GM23248 (cell line): ENCODE measurements around the gene ZFTA. TPM values are rescaled to one million over a fixed set of nuclear protein-coding genes. Genes with fewer than 3 reads are reported as not detected.

Experiments
- DNase-seq: peaks from one replicate; pipeline ENCODE4 v3.0.0-alpha.2; 2015
- H2AFZ ChIP-seq: fragments of 200-600 bp; sonication (generic); 2 replicates; pipeline ENCODE4 v1.6.1; 2016; ENCODE audit warnings: antibody characterized with exemption
- H3F3A ChIP-seq: fragments of 200-600 bp; sonication (generic); 2 replicates; pipeline ENCODE4 v1.6.1; 2016; ENCODE audit warnings: mild to moderate bottlenecking, antibody characterized with exemption, mixed run types; ENCODE audit not compliant: insufficient read depth
- H3K27ac ChIP-seq: fragments of 200-600 bp; sonication (generic); 2 replicates; pipeline ENCODE4 v1.5.1; 2016; ENCODE audit warnings: mild to moderate bottlenecking
- H3K27me3 ChIP-seq: fragments of 200-600 bp; sonication (generic); replicated peaks from 2 replicates; pipeline ENCODE4 v1.6.1; 2016; ENCODE audit warnings: mild to moderate bottlenecking; ENCODE audit not compliant: insufficient read depth
- H3K36me3 ChIP-seq: fragments of 200-600 bp; sonication (generic); 2 replicates; pipeline ENCODE4 v1.6.1; 2016; ENCODE audit warnings: low read depth, mild to moderate bottlenecking
- H3K4me1 ChIP-seq: fragments of 200-600 bp; sonication (generic); 2 replicates; pipeline ENCODE4 v1.6.1; 2016; ENCODE audit warnings: mild to moderate bottlenecking; ENCODE audit not compliant: insufficient read depth
- H3K4me2 ChIP-seq: fragments of 200-600 bp; sonication (generic); one replicate; pipeline ENCODE4 v1.6.1; 2016; ENCODE audit warnings: mild to moderate bottlenecking; ENCODE audit not compliant: unreplicated experiment
- H3K4me3 ChIP-seq: fragments of 200-600 bp; sonication (generic); 2 replicates; pipeline ENCODE4 v1.5.1; 2016; ENCODE audit warnings: mild to moderate bottlenecking
- H3K79me2 ChIP-seq: fragments of 200-600 bp; sonication (generic); 2 replicates; pipeline ENCODE4 v1.6.1; 2016; ENCODE audit warnings: mild to moderate bottlenecking; ENCODE audit not compliant: insufficient read depth
- H3K9ac ChIP-seq: fragments of 200-600 bp; sonication (generic); 2 replicates; pipeline ENCODE4 v1.6.1; 2016; ENCODE audit warnings: mild to moderate bottlenecking
- H3K9me2 ChIP-seq: fragments of 200-600 bp; sonication (generic); 2 replicates; pipeline ENCODE4 v1.6.1; 2016; ENCODE audit warnings: mixed run types, mild to moderate bottlenecking, moderate library complexity; ENCODE audit not compliant: insufficient read depth
- H3K9me3 ChIP-seq: fragments of 200-600 bp; sonication (generic); one replicate; pipeline ENCODE4 v1.6.1; 2017; ENCODE audit warnings: low read depth
- H4K20me1 ChIP-seq: fragments of 200-600 bp; sonication (generic); 2 replicates; pipeline ENCODE4 v1.6.0; 2016; ENCODE audit not compliant: insufficient read depth
- EZH2 ChIP-seq: fragments of 200-600 bp; sonication (generic); IDR thresholded peaks from 2 replicates; pipeline ENCODE4 v1.6.1; 2018; ENCODE audit warnings: antibody characterized with exemption, mild to moderate bottlenecking; ENCODE audit not compliant: insufficient read depth, poor library complexity, severe bottlenecking
- EZH2phosphoT487 ChIP-seq: fragments of 200-600 bp; sonication (generic); IDR thresholded peaks from 2 replicates; pipeline ENCODE4 v1.6.1; 2018; ENCODE audit warnings: antibody characterized with exemption, moderate library complexity, mild to moderate bottlenecking, low read depth; ENCODE audit not compliant: insufficient read depth
- WGBS, 2 experiments: methylation state at CpG; one replicate each; pipeline ENCODE4 v1.1.6; 2015 to 2017; ENCODE audit warnings: low lambda C conversion rate in 2 of 2, low coverage in 1 of 2; ENCODE audit errors: missing lambda C conversion rate in 2 of 2; 5-methylcytosine and 5-hydroxymethylcytosine counted together
- in situ Hi-C: fragments of 300-500 bp; cut with MboI; formaldehyde crosslinking; loops from 2 replicates; pipeline ENCODE4 v1.15.0; 2020
- polyA plus RNA-seq: library from polyadenylated mRNA; unstranded; fragments of >200 nt; fragmentation: Nextera tagmentation; extraction: Ambion mirVana; gene quantifications from 2 replicates; pipeline ENCODE4 v1.2.1, GENCODE V29; 2016
- total RNA-seq: library from RNA; depleted of rRNA; stranded (reverse); fragments of >200 nt; shearing (Covaris generic); gene quantifications from 2 replicates; pipeline ENCODE4 v1.2.3, GENCODE V29; 2014

The ZFTA gene
- total and polyA plus RNA-seq, 2 experiments from 2014 or later: 0.96 to 23.0 TPM

DNA sequence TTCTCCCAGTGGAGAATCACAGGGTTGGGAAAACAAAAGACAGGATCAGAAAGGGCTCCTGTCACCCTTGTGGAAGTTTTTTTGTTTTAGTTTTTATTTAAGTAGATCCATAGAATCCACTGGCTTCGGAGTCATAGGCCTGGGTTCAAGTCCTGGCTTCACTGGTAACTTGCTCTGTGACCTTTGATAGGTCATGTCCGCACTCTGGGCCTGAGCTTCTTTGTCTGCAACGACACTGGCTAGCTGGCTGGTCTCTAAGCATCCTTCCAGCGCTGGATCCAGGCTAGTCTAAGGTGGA lies 1.4 kb downstream of the ZFTA start:
- Histone ChIP-seq H3K9ac (peak overlapping the region; percentile 83), H3K4me2 (peak overlapping the region; percentile 83), H3K36me3 (no peaks in the 10 kb centered on the region), H3K27ac (peak overlapping the region; percentile 42), H3K4me1 (peaks cover 5% of the 10 kb centered on the region; the same call in 1 of the 2 replicates), H3K79me2 (peaks cover 24% of the 10 kb centered on the region), H3K27me3 (no peaks in the 10 kb centered on the region), H3K9me2 (no peaks in the 10 kb centered on the region), H3K4me3 (peak overlapping the region; percentile 92), H2AFZ (peak overlapping the region; percentile 84), H3K9me3 (no peaks in the 10 kb centered on the region), H3F3A (peaks cover 15% of the 10 kb centered on the region), H4K20me1 (no peaks in the 10 kb centered on the region)
- DNase-seq: no peak
- in situ Hi-C loops: no loop called here
- WGBS, 2 experiments: 23 to 25% methylated on average over 4 of the region's 4 CpGs
- no peak for TF ChIP-seq EZH2phosphoT487
- no peak for TF ChIP-seq EZH2

DNA sequence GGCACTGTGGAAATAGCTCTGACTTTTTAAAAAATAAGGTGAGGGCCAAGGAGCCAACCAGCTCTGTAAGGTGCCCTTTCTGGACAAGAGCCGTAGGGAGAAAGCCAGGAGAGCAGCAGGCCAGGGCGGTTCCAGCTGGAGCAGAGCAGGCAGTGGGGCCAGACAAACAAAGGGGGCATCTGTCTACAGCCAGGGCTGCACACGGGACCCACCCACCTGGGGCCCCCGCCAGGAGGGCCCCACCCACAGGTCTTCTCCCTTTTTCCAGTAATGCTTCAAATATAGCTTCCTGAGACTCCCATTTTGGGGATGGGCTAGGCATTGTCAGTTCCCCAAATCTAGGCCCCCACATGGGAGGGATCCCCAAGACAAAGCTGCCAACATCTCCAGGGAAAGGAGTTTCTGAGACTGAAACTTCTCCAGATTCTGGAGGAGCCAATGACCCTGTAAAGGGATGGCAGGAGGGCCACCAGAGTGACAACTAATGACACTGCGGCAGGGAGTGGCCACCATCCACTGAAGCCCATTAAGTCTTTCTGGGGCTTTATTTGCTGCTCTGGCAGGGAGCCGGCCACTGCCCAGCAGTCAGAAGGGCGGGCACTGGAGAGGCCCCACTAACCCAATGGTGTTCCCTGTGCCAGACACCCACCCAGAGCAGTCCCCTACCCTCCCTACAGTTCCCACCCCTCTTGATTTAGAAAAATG lies 1.9 kb downstream of the ZFTA start:
- peak; percentile 17 for DNase-seq
- Histone ChIP-seq H3K9ac (peak overlapping the region; percentile 83), H4K20me1 (no peaks in the 10 kb centered on the region), H3K4me2 (peak overlapping the region; percentile 83), H3K36me3 (no peaks in the 10 kb centered on the region), H2AFZ (no peak overlapping the region), H3K9me2 (no peaks in the 10 kb centered on the region), H3K27me3 (no peaks in the 10 kb centered on the region), H3K4me3 (peak overlapping the region; percentile 92), H3K27ac (no peak overlapping the region), H3K4me1 (0 out of 2 replicates have a peak, but pooled peaks cover 3% of the 10 kb centered on the region), H3F3A (peaks cover 14% of the 10 kb centered on the region), H3K9me3 (no peaks in the 10 kb centered on the region), H3K79me2 (peaks cover 24% of the 10 kb centered on the region)
- TF ChIP-seq EZH2 (no peak), EZH2phosphoT487 (no peak)
- WGBS, 2 experiments: 51 to 53% methylated on average over 7 of the region's 7 CpGs
- in situ Hi-C loops: no loop called here

DNA sequence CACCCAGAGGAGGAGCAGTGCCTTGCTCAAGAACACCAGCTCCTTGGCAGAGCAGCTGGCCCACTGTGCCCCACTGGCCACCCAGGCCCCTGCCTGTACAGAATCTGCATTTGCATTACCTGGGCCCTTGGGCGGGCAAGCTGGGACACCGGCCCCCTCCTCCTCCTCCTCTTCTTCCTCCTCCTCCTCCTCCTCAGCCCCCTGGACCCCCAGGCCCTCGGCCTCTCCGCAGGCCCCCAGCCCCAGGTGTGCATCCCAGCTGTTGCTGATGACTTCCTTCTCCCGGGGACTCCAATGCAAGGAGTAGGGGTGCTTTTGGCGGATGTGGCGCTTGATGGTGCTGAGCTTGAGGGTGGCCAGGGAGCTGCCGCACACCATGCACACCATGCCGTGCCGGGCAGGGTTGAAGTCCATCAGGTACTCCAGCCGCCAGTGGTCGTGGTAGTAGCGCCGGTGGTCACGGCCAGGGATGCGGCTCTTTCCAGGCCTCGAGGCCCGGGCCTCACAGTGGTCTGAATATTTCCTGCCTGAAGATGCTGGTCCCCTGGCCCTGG lies 2.8 kb downstream of the ZFTA start:
- Histone ChIP-seq H2AFZ (no peak overlapping the region), H3K79me2 (peaks cover 24% of the 10 kb centered on the region), H3K27ac (no peak overlapping the region), H4K20me1 (no peaks in the 10 kb centered on the region), H3K4me1 (0 out of 2 replicates have a peak, but pooled peaks cover 3% of the 10 kb centered on the region), H3K4me3 (no peak overlapping the region), H3K9me3 (no peaks in the 10 kb centered on the region), H3K4me2 (no peak overlapping the region), H3K27me3 (no peaks in the 10 kb centered on the region), H3K9me2 (no peaks in the 10 kb centered on the region), H3F3A (peaks cover 15% of the 10 kb centered on the region), H3K9ac (no peak overlapping the region), H3K36me3 (no peaks in the 10 kb centered on the region)
- WGBS, 2 experiments: 92% methylated on average over 13 to 18 of the region's 18 CpGs
- TF ChIP-seq EZH2phosphoT487 (no peak), EZH2 (no peak)
- in situ Hi-C loops: no loop called here
- DNase-seq: no peak

DNA sequence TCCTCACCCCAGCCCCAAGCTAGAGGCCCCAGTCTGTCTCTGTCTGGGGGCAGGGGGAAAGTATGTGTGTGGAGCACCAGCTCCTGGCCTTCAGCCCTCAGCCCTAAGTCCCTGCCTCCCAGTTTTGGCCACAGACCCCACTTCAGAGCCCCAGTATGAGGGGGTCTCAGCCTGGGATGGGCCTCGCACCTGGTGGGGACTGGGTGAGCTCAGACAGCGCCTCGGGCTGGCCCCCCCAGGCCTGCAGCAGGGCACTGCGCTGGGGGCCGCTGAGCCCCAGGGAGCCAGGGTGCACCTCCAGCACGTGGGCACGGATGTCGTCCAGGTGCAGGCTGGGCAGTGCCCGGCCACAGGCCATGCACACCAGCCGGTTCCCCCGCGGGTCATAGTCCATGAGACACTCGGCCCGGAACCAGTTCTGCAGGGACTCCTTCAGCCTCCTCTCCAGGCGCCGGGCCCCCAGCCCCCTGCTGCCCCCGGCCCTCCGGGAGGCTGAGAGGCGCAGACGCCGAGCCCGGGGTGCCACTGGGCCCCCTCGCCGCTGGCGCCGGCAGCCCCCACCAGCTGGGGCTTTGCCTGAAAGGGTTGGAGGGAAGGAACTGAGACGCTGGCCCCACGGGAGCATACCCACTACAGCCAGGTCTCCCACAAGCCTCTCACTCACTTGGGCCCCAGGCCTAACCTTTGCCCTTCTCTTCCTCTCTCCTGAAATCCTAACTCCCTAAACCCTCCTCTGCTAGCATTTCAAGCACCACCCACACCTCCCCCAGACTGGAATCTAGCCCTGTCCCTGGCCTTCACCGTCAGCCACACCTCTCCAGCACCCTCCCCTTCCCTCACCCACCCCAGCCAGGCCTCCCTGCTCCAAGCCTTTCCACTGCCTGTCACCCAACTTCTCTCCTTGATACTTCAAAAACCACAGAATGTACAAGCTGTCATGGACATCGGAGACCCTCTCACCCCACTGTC lies 3.6 kb downstream of the ZFTA start:
- Histone ChIP-seq H4K20me1 (no peaks in the 10 kb centered on the region), H3K36me3 (no peaks in the 10 kb centered on the region), H3K4me3 (no peak overlapping the region), H3K27me3 (no peaks in the 10 kb centered on the region), H3F3A (peaks cover 19% of the 10 kb centered on the region), H3K9me3 (no peaks in the 10 kb centered on the region), H3K4me1 (0 out of 2 replicates have a peak, but pooled peaks cover 3% of the 10 kb centered on the region), H3K79me2 (peaks cover 24% of the 10 kb centered on the region), H3K9me2 (no peaks in the 10 kb centered on the region), H2AFZ (no peak overlapping the region), H3K27ac (no peak overlapping the region), H3K4me2 (no peak overlapping the region), H3K9ac (no peak overlapping the region)
- no peak for DNase-seq
- in situ Hi-C loops: no loop called here
- WGBS, 2 experiments: 90 to 93% methylated on average over 11 to 24 of the region's 30 CpGs
- TF ChIP-seq EZH2: no peak
- no peak for TF ChIP-seq EZH2phosphoT487
